ENCODE measurements around the gene VPS13D.
A peak's percentile ranks its signal among the peaks of the same experiment; 100 is the strongest.
"Not testable (repeated sequence)": the region's sequence is repeated elsewhere in the genome, so short reads cannot be mapped to it uniquely, and the experiment has no call there.

Gene VPS13D

GRCh38 chr1:12529640-12530174 is 299.9 kb downstream of the VPS13D start:
- no peak for DNase-seq

DNA sequence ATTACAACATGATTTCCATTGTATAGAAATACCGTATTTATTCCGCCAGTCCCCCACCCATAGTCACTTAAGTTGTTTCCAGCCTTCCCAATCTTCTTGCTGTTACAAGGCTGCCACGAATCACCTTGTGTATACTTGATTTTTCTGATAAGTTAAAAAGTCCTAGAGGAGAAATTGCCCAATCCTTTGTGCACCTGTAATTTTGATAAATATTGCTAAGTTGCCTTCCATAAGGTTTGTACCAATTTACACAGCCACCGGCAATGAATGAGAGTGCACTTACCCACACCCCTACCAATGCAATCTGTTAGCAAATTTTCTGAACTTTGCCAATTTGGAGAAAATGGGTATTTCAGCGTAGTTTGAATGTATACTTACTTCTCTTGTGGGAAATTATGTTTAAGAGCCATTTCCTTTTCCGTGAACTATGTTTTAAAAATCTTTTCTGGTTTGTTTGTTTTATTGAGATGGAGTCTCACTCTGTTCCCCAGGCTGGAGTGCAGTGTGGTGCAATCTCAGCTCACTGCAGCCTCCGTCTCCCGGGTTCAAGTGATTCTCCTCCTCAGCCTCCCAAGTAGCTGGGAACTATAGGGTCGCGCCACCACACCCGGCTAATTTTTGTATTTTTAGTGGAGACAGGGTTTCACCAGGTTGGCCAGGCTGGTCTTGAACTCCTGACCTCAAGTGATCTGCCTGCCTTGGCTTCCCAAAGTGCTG is 300.8 kb downstream of the VPS13D start:
- no peak for DNase-seq

GRCh38 chr1:12531179-12531499 is 301.3 kb downstream of the VPS13D start:
- no peak for DNase-seq

DNA sequence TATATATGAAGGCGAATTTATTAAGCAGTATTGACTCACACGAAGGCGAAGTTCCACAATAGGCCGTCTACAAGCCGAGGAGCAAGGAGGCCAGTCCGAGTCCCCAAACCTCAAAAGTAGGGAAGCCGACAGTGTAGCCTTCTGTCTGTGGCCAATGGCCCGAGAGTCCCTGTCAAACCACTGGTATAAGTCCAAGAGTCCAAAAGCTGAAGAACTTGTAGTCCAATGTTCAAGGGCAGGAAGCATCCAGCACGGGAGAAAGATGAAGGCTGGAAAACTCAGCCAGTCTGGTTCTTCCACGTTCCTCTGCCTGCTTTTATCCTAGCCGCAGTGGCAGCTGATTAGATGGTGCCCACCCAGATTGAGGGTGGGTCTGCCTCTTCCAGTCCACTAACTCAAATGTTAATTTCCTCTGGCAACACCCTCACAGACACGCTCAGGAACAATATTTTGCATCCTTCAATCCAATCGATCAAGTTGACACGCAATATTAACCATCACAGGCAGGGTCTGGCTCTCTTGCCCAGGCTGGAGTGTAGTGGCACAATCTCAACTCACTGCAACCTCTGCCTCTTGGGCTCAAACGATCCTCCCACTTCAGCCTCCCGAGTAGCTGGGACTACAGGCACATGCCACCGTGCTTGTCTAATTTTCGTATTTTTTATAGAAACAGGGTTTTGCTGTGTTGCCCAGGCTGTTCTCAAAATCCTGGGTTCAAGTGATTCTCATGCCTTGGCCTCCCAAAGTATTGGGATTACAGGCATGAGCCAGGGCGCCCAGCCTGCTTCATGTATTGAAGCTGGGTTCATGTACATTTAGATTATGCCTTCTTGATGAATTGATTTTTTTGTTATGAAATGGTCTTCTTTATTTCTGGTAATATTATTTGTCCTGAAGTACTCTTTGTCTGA is 302.8 kb downstream of the VPS13D start:
- DNase-seq: no peak

GRCh38 chr1:12536023-12536639 is 306.3 kb downstream of the VPS13D start:
- DNase-seq: no peak

GRCh38 chr1:12537294-12537693 is 307.5 kb downstream of the VPS13D start:
- no peak for DNase-seq

- no peak for DNase-seq
These were observed 308.2 kb downstream of the VPS13D start for GRCh38 chr1:12537906-12538461.

DNA sequence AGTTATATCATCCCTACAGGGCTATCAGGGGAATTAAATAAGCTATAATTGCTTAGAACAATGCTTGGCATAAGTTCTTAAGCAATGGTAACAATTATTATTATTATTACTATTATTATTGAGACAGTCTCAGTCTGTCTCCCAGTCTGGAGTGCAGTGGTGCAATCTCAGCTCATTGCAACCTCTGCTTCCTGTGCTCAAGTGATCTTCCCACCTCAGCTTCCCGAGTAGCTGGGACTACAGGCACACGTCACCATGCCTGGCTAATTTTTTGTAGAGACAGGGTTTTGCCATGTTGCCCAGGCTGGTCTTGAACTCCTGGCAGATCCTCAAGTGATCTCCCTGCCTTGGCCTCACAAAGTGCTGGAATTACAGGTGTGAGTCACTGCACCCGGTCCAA is 308.7 kb downstream of the VPS13D start:
- DNase-seq: not testable (repeated sequence)

DNA sequence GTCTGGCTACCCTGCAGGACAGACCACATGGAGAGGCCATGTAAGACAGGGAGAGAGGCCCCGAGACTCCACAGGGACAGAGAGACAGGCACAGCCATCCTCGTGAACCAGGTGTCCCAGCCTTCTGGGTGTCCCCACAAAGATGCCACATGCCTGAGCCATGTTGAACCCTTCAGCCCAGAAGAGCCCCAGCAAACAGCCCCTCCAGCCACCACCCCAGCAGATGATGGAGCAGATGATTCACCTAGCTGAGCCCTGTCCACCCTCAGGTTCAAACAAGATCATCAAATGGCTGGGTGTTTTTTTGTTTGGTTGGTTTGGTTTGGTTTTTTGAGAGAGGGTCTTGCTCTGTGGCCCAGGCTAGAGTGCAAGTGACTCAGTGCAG is 309.5 kb downstream of the VPS13D start:
- no peak for DNase-seq

- DNase-seq: no peak
These were observed 310.1 kb downstream of the VPS13D start for GRCh38 chr1:12539705-12540579.

DNA sequence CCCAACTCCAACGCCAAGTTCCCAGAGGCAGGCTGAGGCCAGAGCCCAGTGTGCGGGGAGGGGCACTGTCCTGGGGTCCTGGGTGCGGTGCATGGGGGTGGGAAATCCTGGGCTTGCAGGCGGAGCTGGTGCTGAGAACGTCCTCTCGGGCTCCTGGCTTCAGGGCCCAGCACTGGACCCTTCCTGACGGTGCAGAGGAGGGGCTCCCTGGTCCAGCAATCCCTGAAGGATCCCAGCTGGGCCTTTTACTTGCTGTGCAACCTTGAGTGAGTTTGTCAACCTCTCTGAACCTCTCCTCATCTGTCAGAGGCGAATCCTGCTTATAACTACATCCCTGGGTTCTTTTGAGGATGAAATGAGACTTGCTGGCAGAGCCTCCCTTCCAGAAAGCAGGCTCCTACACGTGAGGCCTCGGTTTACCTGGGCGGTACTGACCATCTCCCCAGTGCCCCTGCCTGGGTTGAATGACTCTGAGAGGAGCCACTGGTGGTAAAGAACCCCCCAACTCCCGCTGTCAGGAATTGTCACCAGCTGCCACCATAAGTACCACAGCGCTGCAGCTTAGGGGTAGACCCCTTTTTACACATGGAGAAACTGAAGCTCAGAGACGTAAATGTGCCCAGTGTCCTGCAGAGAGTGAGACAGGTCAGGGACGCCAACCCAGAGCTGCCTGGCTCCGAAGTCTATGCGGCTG is 310.9 kb downstream of the VPS13D start:
- DNase-seq: no peak

- DNase-seq: peak; percentile 60
These were observed 311.7 kb downstream of the VPS13D start for GRCh38 chr1:12541274-12542137.

- DNase-seq: no peak
These were observed 312.3 kb downstream of the VPS13D start for GRCh38 chr1:12542138-12542465.

- DNase-seq: no peak
These were observed 313.1 kb downstream of the VPS13D start for GRCh38 chr1:12542616-12543592.

DNA sequence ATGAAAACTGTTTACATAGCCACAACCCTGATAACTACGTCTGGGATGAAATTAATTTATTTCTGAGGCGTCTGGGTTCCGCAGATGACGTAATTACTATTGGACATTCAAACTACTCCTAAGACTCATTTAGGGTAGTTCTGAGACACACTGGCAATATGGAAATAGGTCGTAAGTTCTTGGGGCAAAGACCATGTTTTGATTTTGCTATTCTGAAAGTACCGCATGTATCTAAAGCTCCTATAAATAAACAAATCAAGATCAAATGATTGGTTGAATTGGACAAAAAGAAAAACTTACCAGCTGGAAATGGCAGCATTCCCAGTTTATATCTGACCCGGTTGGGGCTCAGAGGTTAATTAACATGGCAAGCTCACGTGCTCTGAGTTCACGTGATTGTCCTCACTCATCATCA is 313.9 kb downstream of the VPS13D start:
- DNase-seq: no peak

DNA sequence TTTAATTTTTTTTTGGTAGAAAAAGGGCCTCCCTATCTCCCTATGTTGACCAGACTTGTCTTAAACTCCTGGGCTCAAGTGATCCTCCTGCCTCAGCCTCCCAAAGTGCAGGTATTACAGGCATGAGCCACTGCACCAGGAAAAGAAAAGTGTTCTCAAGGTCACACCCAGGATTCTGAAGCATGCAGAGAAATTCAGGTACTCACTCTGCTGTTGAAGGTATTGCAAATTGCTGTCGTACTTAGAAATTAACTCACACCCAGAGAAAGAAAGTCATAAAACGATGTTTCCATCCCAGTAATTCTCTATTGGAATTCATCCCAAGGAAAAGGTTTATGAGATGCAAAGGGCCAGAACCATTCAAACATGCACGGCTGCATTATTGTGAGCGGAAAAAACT is 314.5 kb downstream of the VPS13D start:
- no peak for DNase-seq

- no peak for DNase-seq
These were observed 315.2 kb downstream of the VPS13D start for GRCh38 chr1:12544992-12545391.

GRCh38 chr1:12546771-12547585 is 317.1 kb downstream of the VPS13D start:
- DNase-seq: no peak

Data from RPMI8226 (cell line).